Measurements from ENCODE around the gene LYVE1. TPM values are rescaled to one million over a fixed set of nuclear protein-coding genes. Genes with fewer than 3 reads are reported as not detected.

The LYVE1 gene
- total and polyA plus RNA-seq, 2 of the 13 experiments (the other 11 are each of a cell fraction or from before 2014, with no cell fraction given), result 1.2 to 1.4 TPM

GRCh38 chr11:10599388-10600175 lies 31.1 kb upstream of the LYVE1 start (continued):
- TF ChIP-seq CEBPZ (IDR thresholded peaks at IDR 0.05; ENCODE audit: low read length), result no peak
- no peak for TF ChIP-seq MIER3 (CRISPR knock-in tag; IDR thresholded peaks at IDR 0.05; ENCODE audit: borderline replicate concordance)
- TF ChIP-seq FOXK2 (IDR thresholded peaks at IDR 0.05), result 0 out of 2 replicates have a peak, but pooled peaks have one; percentile 34
- no peak for TF ChIP-seq ZNF513 (CRISPR knock-in tag; conservative IDR thresholded peaks at IDR 0.05)
- no peak for TF ChIP-seq KLF6 (CRISPR knock-in tag; IDR thresholded peaks at IDR 0.05)
- TF ChIP-seq ZBTB49 (CRISPR knock-in tag; IDR thresholded peaks at IDR 0.05; ENCODE audit: borderline replicate concordance), result no peak
- no peak for TF ChIP-seq SIX1 (CRISPR knock-in tag; IDR thresholded peaks at IDR 0.05; ENCODE audit: borderline replicate concordance)
- no peak for TF ChIP-seq HNRNPUL1 (IDR thresholded peaks at IDR 0.05; ENCODE audit: low read depth, low read length)
- no peak for TF ChIP-seq LCORL (IDR thresholded peaks at IDR 0.05)
- TF ChIP-seq LCORL (CRISPR knock-in tag; IDR thresholded peaks at IDR 0.05), result no peak
- no peak for TF ChIP-seq JUN (CRISPR knock-in tag; IDR thresholded peaks at IDR 0.05)
- TF ChIP-seq ZNF142 (CRISPR knock-in tag; IDR thresholded peaks at IDR 0.05), result 0 out of 2 replicates have a peak, but pooled peaks have one; percentile 12
- no peak for TF ChIP-seq ZNF33A (CRISPR knock-in tag; IDR thresholded peaks at IDR 0.05; ENCODE audit: borderline replicate concordance)
- TF ChIP-seq MED1 (CRISPR knock-in tag; IDR thresholded peaks at IDR 0.05), result peak; percentile 73
- no peak for TF ChIP-seq CERS6 (CRISPR knock-in tag; IDR thresholded peaks at IDR 0.05)

Data from HepG2 (cell line).